SU-DHL-6 (cell line): ENCODE results near the gene CALML4.

Source experiments
- H2AFZ ChIP-seq: fragments of 200-600 bp; sonication (generic); 2 replicates; pipeline ENCODE4 v1.6.1; 2014; ENCODE audit warnings: low read depth, mild to moderate bottlenecking, moderate library complexity, mixed read lengths, antibody characterized with exemption, low read length; ENCODE audit not compliant: severe bottlenecking
- H3F3A ChIP-seq: fragments of 200-600 bp; shearing (Covaris generic); 2 replicates; pipeline ENCODE4 v1.6.0; 2016; ENCODE audit warnings: antibody characterized with exemption, mild to moderate bottlenecking; ENCODE audit not compliant: insufficient read depth
- H3K27ac ChIP-seq: fragments of 200-600 bp; sonication (generic); 2 replicates; pipeline ENCODE4 v1.5.1; 2016; ENCODE audit warnings: low read depth, mild to moderate bottlenecking, low read length, moderate library complexity, mixed read lengths
- H3K27me3 ChIP-seq: fragments of 200-600 bp; sonication (generic), shearing (Covaris generic); 2 replicates; pipeline ENCODE4 v1.6.0; 2014; ENCODE audit warnings: mild to moderate bottlenecking, low read length
- H3K36me3 ChIP-seq: fragments of 200-600 bp; sonication (generic); 2 replicates; pipeline ENCODE4 v1.6.1; 2014; ENCODE audit warnings: mild to moderate bottlenecking, low read length, mixed read lengths
- H3K4me2 ChIP-seq: fragments of 300-600, 200-600 bp; shearing (Covaris generic), sonication (generic); 2 replicates; pipeline ENCODE4 v1.6.0; 2014; ENCODE audit warnings: low read length, low read depth, mild to moderate bottlenecking; ENCODE audit not compliant: poor library complexity, severe bottlenecking
- H3K4me3 ChIP-seq: fragments of 200-600 bp; sonication (generic); 2 replicates; pipeline ENCODE4 v1.5.1; 2014; ENCODE audit warnings: antibody characterized with exemption, low read length, mild to moderate bottlenecking, mixed read lengths; ENCODE audit not compliant: insufficient read depth, poor library complexity, severe bottlenecking
- H3K79me2 ChIP-seq: fragments of 200-600 bp; sonication (generic); 2 replicates; pipeline ENCODE4 v1.6.1; 2014; ENCODE audit warnings: mild to moderate bottlenecking, low read length, moderate library complexity; ENCODE audit not compliant: insufficient read depth
- H3K9ac ChIP-seq: fragments of 200-600 bp; sonication (generic); 2 replicates; pipeline ENCODE4 v1.7.0; 2014; ENCODE audit warnings: mild to moderate bottlenecking, low read length
- H3K9me2 ChIP-seq: fragments of 200-600 bp; sonication (generic); replicated peaks from 2 replicates; pipeline ENCODE4 v1.6.1; 2014; ENCODE audit warnings: low read length; ENCODE audit not compliant: insufficient read depth
- H3K9me3 ChIP-seq: fragments of 200-600 bp; sonication (generic); 2 replicates; pipeline ENCODE4 v1.6.1; 2014; ENCODE audit warnings: low read length, mixed read lengths; ENCODE audit not compliant: insufficient read depth
- H4K20me1 ChIP-seq: fragments of 200-600 bp; sonication (generic); 2 replicates; pipeline ENCODE4 v1.6.1; 2014; ENCODE audit warnings: low read depth, mild to moderate bottlenecking, antibody characterized with exemption, low read length, moderate library complexity, mixed read lengths
- EZH2phosphoT487 ChIP-seq: fragments of 200-600 bp; sonication (generic), shearing (Covaris generic); conservative IDR thresholded peaks from 2 replicates; pipeline ENCODE4 v1.6.1; 2018; ENCODE audit warnings: mild to moderate bottlenecking, antibody characterized with exemption, low read length, moderate library complexity, mixed read lengths
- TF ChIP-seq, protein P1 (sequence below): fragments of 200-600 bp; sonication (generic); IDR thresholded peaks from one replicate; pipeline ENCODE4 v1.5.1; 2017; ENCODE audit warnings: antibody characterized with exemption, mild to moderate bottlenecking, low read length, moderate library complexity; ENCODE audit not compliant: insufficient read depth, poor library complexity, severe bottlenecking

Gene CALML4

DNA sequence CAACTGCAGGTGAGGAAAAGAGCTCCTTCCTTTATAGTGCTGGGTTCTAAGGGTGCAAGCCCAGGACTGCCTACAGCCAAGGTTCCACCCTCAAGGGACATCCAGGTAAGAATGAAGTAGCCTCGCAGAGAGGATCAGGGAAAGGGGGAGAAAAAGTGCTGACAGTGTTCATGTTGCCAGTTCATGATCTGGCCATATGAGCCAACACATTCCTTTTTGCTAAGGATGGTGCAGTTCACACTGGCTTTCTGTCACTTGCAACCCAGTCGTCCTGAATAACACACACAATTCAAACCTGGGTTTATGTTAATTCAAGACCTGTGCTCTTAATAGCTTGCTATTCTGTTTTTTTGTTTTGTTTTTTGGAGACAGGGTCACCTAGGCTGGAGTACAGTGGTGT is 15.4 kb upstream of the CALML4 start:
- TF ChIP-seq, protein P1, sequence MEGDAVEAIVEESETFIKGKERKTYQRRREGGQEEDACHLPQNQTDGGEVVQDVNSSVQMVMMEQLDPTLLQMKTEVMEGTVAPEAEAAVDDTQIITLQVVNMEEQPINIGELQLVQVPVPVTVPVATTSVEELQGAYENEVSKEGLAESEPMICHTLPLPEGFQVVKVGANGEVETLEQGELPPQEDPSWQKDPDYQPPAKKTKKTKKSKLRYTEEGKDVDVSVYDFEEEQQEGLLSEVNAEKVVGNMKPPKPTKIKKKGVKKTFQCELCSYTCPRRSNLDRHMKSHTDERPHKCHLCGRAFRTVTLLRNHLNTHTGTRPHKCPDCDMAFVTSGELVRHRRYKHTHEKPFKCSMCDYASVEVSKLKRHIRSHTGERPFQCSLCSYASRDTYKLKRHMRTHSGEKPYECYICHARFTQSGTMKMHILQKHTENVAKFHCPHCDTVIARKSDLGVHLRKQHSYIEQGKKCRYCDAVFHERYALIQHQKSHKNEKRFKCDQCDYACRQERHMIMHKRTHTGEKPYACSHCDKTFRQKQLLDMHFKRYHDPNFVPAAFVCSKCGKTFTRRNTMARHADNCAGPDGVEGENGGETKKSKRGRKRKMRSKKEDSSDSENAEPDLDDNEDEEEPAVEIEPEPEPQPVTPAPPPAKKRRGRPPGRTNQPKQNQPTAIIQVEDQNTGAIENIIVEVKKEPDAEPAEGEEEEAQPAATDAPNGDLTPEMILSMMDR = no peak
- TF ChIP-seq EZH2phosphoT487 = no peak
- Histone ChIP-seq H3K9me2 (no peaks in the 10 kb centered on the region), H3K4me2 (no peak overlapping the region), H3K27ac (no peak overlapping the region), H3K4me3 (no peak overlapping the region), H4K20me1 (no peaks in the 10 kb centered on the region), H3K36me3 (0 out of 2 replicates have a peak, but pooled peaks cover 5% of the 10 kb centered on the region), H3F3A (peaks cover 4% of the 10 kb centered on the region; the same call in 1 of the 2 replicates), H2AFZ (no peak overlapping the region), H3K79me2 (peaks cover 79% of the 10 kb centered on the region), H3K9me3 (no peaks in the 10 kb centered on the region), H3K27me3 (no peaks in the 10 kb centered on the region), H3K9ac (no peak overlapping the region)

DNA sequence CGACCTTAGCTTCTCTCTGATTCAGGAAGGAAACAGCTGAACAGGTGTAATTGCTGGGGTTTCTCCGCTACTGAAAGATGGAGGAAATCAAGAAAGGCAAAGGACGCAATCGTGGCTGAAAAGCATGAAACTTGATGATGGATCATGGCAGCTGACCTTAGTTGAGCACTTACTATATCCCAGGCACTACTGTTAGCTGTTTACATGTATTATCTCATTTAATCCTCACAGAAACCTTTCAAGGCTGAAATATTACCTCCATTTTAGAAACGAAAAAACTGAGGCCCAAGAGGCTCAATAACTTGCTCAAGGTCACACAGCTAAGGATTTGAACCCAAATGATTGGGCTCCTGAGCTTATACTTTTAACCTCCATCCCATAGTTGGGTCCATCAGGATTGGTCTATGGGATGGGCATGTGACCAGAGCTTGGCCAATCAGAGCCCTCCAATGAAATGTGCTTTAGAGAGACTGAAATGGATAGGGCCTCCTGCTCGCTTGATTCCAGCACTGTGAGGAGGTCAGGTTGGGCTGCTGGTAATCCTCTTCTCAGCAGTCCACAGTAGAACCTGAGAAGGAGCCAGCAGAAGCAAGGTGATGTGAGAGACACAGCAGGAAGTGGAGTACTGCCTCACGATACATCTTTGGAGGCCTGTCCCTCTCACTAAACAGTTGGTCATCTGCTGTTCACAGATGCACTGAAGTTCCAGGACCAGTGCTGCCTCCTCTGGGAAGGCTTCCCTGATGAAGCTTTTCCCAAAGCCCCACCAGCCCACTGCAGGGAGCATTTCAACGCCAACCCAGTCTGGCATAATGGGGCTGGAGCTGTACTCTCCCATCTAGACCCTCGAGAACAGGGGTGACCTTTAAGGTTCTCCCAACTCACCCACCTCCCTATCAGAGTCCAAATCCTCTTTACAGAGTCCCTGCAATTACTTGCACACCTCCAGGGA is 14.0 kb upstream of the CALML4 start:
- Histone ChIP-seq H3K79me2 (peaks cover 77% of the 10 kb centered on the region), H3K4me2 (no peak overlapping the region)

DNA sequence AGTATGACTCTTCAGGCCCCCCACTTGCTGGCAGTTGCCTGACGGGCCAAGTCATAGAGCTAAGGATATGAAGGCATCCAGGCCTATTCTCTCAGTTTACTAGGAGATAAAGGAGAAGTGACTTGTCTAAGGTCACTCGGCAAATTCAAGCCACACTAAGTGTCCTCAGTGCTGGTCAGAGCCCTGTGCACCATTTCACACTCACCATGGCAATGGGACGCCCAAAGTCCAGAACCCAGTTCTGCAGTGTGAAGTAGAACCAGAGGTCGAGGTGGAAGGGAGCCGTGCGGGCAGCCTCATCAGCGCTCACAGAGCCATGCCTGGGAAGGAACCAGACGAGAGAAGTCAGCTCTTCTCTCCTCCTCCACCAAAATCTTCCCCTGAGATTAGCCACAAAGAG is 13.2 kb upstream of the CALML4 start:
- no peaks in the 10 kb centered on the region for H3K9me3 ChIP-seq
- H3K9me2 ChIP-seq = no peaks in the 10 kb centered on the region
- no peaks in the 10 kb centered on the region for H3F3A ChIP-seq
- H3K9ac ChIP-seq = no peak overlapping the region
- H3K4me3 ChIP-seq = no peak overlapping the region
- no peak overlapping the region for H3K27ac ChIP-seq
- TF ChIP-seq, protein P1 = no peak
- TF ChIP-seq EZH2phosphoT487 = no peak
- H3K27me3 ChIP-seq = no peaks in the 10 kb centered on the region
- H4K20me1 ChIP-seq = no peaks in the 10 kb centered on the region
- no peak overlapping the region for H2AFZ ChIP-seq
- 0 out of 2 replicates have a peak, but pooled peaks cover 5% of the 10 kb centered on the region for H3K36me3 ChIP-seq
- H3K4me2 ChIP-seq = no peak overlapping the region
- H3K79me2 ChIP-seq = peaks cover 70% of the 10 kb centered on the region

More for the DNA sequence above, 14.0 kb upstream of the CALML4 start:
- H3F3A ChIP-seq = no peaks in the 10 kb centered on the region
- no peaks in the 10 kb centered on the region for H3K9me2 ChIP-seq
- 0 out of 2 replicates have a peak, but pooled peaks cover 5% of the 10 kb centered on the region for H3K36me3 ChIP-seq
- no peaks in the 10 kb centered on the region for H3K9me3 ChIP-seq
- no peaks in the 10 kb centered on the region for H4K20me1 ChIP-seq
- H3K9ac ChIP-seq = no peak overlapping the region
- no peak for TF ChIP-seq EZH2phosphoT487
- TF ChIP-seq, protein P1 = no peak
- H2AFZ ChIP-seq = no peak overlapping the region
- no peak overlapping the region for H3K27ac ChIP-seq
- no peak overlapping the region for H3K4me3 ChIP-seq
- no peaks in the 10 kb centered on the region for H3K27me3 ChIP-seq
